GM19328 (cell line): ENCODE data around the gene ZNRD2.

Source experiments
- ATAC-seq: cut with Tn5 transposase; IDR thresholded peaks from one replicate; pipeline ENCODE4 v1.9.1; 2021; ENCODE audit warnings: mild to moderate bottlenecking, moderate library complexity; ENCODE audit not compliant: unreplicated experiment

Gene ZNRD2

GRCh38 chr11:65621460-65621859 is 51.2 kb downstream of the ZNRD2 start:
- ATAC-seq = no peak
